Left lobe of liver (tissue), 2 donors: ENCODE results near the gene RPS8. TPM values are rescaled to one million over a fixed set of nuclear protein-coding genes. Genes with fewer than 3 reads are reported as not detected.
"Not testable (repeated sequence)": the region's sequence is repeated elsewhere in the genome, so short reads cannot be mapped to it uniquely, and the experiment has no call there.

Source experiments
- ATAC-seq: fragments of 200-7000 bp; cut with Tn5 transposase; one replicate; pipeline ENCODE4 v1.9.1; 2020; ENCODE audit warnings: mild to moderate bottlenecking, moderate library complexity
- DNase-seq: peaks from one replicate; pipeline ENCODE4 v3.0.0-alpha.2; 2020; ENCODE audit warnings: low spot score
- total RNA-seq: library from RNA; stranded (reverse); gene quantifications from one replicate; pipeline ENCODE4 v1.2.1, GENCODE V29; 2021
- donor health status: DM: no; HTN: no; CAD: no; lungs with moderate emphysema.
- donor health status: DM: no; HTN: yes; CAD: no.

The RPS8 gene
- total RNA-seq, 1 donor from 2014 or later, result 471 TPM

DNA sequence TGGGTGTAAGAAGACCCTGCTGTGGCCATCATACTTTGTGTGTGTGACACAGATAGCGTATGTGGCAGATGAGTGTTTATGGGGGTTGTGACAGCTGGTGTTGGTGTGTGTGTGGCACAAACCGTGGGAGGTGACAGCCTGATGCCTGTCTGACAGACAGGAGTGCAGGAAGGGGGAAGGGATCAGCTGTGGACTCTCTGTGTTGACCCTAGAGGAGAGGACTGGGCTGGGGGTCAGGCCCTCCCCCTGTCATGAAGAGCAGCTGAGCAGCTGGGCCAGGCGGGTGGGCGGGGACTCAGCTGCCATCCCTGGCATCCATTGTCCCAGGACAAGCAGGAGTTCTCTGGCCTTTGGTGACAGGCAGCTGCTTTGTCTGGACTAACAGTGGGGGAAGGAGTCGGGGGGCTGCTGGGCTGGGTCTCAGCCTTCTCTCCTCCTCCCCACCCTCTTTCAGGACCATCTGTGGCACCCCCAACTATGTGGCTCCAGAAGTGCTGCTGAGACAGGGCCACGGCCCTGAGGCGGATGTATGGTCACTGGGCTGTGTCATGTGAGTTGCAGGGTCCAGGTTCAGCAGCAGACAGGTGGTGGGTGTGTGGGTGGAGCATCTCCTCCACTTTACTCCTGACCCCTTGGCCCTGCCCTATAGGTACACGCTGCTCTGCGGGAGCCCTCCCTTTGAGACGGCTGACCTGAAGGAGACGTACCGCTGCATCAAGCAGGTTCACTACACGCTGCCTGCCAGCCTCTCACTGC is 27.1 kb downstream of the RPS8 start:
- ATAC-seq (no peak), DNase-seq (no peak)

DNA sequence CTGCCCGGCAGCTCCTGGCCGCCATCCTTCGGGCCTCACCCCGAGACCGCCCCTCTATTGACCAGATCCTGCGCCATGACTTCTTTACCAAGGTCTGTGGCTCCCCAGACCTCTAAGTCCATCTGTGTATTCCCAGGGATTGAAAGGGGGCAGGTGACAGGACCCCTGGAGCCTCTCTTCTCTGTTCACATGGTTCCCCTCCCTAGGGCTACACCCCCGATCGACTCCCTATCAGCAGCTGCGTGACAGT is 27.6 kb downstream of the RPS8 start:
- DNase-seq, result no peak
- ATAC-seq, result no peak

GRCh38 chr1:44803312-44804095 is 28.2 kb downstream of the RPS8 start:
- ATAC-seq, result no peak
- DNase-seq, result no peak

DNA sequence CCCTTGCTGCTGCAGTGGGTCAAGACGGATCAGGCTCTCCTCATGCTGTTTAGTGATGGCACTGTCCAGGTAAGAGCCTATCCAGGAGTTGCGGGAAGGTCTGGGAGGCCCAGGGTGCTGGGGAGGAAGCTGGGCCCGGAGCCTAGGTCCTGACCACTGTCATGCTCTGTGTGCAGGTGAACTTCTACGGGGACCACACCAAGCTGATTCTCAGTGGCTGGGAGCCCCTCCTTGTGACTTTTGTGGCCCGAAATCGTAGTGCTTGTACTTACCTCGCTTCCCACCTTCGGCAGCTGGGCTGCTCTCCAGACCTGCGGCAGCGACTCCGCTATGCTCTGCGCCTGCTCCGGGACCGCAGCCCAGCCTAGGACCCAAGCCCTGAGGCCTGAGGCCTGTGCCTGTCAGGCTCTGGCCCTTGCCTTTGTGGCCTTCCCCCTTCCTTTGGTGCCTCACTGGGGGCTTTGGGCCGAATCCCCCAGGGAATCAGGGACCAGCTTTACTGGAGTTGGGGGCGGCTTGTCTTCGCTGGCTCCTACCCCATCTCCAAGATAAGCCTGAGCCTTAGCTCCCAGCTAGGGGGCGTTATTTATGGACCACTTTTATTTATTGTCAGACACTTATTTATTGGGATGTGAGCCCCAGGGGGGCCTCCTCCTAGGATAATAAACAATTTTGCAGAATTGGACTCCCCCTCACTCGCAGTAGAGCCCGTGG is 30.1 kb downstream of the RPS8 start:
- DNase-seq, result no peak
- no peak for ATAC-seq

GRCh38 chr1:44806025-44806703 is 30.8 kb downstream of the RPS8 start:
- ATAC-seq, result no peak
- DNase-seq, result no peak

DNA sequence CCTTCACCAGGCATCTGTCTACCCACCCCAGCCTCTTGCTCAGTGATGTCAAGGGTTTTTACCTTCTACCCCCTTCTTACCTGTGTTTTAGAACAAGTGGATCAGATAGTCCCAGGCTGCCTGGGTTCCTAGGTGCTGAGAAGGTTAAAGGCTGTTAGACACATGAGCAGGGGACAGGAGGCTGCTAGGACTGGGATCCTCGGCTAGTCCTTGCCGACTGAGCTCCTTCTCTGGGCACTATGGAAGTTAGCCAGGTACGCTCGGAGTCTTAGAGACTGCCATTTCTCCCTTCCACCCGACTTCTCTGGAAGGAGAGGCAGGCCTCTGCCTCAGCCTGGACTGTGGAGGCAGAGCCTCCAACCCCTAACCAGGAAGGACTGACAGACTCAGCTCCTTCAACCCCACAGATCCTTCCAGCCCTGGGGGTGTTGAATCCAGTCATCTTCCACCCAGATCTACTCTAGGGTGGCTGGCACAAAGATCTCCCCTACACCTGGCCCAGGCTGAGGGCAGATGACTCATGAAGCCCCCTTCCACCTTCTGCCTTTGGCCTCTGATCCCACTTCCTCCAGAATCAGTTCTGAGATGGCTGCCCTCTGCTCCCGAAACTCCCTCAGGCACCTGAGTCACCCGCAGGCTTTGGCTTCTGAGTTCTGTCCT is 31.5 kb downstream of the RPS8 start, which contains the start of gene DYNLT4:
DYNLT4 (minus strand) TSS at position 648 of the 660 bp plus-strand sequence. CDS start 683 bp downstream, outside the sequence.
- ATAC-seq (no peak), DNase-seq (no peak)

- DNase-seq, result peak; percentile 95
- ATAC-seq, result peak; percentile 83
Measured at GRCh38 chr1:44807364-44808062, 32.2 kb downstream of the RPS8 start.

- ATAC-seq, result peak; percentile 53
- peak; percentile 84 for DNase-seq
Measured at GRCh38 chr1:44808063-44808937, 33.0 kb downstream of the RPS8 start, which contains the start of gene BTBD19. Gene BTBD19, plus strand, starts transcription at chr1:44808523. Its CDS starts 298 bp downstream, at chr1:44808821.

DNA sequence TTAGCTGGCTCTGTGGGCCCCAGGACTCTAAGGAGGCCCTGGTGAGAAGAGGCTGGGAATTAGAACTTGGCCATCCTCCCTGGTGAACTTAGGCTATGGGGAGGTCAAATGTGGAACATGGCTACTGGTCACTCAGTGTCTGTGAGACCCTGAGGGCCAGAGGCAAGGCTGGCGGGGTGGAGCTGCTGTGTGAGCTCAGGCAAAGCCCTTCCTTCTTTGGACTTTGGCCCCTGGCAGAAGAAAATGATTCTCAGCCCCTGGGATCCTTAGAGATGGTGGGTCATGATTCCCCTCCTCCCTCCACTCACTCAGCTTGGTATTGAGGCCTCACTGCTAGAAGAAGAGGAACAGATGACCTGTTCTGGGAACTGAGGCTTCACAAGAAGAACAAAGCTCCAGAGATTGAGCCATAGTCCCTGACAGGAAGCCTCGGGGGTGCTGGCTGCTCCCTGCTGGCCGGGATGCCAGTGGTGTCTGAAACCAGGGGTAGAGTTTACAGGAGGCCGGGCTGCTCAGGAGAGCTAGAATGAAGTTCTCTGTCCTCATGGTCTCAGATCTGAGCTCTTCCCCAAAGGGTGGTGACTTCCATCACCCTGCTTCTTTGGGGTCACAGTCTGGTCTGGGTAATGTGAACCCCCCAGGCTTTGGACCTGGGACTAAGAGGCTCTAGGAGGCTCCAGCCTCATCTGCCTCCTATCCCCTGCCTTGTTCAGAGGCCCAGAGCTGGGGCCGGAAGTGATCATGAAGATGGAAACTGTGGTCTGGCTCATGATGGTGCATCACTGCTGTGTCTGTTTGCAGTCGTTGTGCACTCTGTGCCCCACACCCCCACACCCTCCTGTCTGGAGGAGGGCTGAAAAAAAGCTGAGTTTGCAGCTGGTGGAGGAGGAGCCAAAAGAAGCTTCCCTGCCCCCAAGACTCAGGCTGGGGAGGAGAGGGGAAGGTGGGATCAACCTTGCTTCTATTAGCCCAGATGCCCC is 33.9 kb downstream of the RPS8 start:
- DNase-seq (no peak), ATAC-seq (no peak)

DNA sequence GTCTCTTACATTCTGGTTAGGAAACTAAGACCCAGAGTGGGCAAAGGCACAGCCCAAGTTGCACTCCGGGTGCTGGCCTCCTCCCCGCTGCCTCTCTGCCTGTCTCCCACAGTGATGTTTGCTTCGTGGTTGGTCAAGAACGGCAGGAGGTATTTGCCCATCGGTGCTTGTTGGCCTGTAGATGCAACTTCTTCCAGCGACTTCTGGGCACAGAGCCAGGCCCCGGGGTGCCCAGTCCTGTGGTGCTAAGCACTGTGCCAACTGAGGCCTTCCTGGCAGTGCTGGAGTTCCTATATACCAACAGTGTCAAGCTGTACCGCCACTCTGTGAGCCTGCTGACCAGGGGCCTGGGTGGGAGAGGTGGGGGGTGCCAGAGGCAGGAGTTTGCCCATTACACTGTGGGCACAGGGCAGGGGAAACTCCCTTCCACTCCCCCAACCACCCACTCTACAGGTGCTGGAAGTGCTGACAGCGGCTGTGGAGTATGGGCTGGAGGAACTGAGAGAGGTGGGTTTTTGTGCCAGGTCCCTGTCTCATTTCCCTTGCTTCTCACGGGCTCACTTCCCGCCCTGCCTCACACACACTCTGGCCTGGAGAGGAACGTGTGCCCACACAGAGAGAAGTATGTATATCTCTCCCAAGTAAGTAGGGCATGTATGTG is 34.9 kb downstream of the RPS8 start:
- no peak for DNase-seq
- no peak for ATAC-seq

DNA sequence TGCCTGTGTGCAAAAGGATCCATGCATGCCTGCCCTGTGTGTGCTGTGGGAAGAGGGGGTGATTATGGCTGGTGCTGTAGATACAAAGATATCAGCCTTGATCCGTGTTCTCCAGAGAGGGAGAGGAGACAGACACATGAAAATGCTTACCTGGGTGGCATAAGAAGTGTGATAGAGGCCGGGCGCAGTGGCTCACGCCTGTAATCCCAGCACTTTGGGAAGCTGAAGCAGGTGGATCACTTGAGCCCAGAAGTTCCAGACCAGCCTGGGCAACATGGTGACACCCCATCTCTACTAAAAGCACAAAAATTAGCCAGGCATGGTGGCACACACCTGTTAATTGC is 35.4 kb downstream of the RPS8 start:
- DNase-seq, ATAC-seq: not testable (repeated sequence)

- DNase-seq, result no peak
- ATAC-seq, result no peak
Measured at GRCh38 chr1:44811234-44811633, 35.9 kb downstream of the RPS8 start.

DNA sequence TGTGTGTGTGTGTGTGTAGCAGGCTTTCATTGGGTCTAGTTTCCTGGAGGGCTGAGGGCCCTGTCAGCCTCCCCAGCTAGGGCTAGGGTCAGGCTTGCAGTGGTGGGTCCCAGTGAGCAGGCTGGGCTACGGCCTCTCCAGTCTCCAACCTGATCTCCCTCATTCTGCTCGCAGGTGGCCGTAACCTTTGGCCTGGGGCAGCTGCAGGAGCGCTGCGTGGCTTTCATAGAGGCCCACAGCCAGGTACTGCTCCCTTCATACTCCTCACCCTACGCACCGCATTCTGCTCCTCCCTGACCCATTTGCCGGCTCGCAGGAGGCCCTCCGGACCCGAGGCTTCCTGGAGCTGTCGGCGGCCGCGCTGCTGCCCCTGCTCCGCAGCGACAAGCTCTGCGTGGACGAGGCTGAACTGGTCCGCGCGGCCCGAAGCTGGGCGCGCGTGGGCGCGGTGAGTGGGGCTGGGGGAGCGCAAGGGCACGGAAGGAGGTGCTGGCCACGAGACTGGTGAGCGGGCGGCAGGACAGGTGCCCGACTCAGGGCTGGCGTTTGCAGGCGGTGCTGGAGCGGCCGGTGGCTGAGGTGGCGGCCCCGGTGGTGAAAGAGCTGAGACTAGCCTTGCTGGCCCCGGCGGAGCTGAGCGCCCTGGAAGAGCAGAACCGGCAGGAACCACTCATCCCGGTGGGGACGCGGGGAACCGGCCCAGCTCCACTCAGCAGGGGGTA is 37.6 kb downstream of the RPS8 start:
- peak; percentile 72 for DNase-seq
- peak; percentile 67 for ATAC-seq

DNA sequence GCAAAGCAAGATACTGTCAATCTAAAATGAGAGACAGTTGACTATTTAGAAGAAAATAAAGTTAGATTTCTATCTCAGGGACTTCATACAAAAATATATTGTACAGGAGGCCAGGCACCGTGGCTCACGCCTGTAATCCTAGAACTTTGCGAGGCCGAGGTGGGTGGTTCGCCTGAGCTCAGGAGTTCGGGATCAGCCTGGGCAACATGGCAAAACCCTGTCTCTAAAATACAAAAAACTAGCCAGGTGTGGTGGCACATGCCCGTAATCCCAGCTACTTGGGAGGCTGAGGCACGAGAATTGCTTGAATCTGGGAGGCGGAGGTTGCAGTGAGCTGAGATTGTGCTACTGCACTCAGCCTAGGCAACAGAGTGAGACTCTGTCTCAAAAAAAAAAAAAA is 40.6 kb downstream of the RPS8 start:
- not testable (repeated sequence) for ATAC-seq, DNase-seq

GRCh38 chr1:44817307-44817706 is 42.0 kb downstream of the RPS8 start:
- ATAC-seq (no peak), DNase-seq (no peak)

DNA sequence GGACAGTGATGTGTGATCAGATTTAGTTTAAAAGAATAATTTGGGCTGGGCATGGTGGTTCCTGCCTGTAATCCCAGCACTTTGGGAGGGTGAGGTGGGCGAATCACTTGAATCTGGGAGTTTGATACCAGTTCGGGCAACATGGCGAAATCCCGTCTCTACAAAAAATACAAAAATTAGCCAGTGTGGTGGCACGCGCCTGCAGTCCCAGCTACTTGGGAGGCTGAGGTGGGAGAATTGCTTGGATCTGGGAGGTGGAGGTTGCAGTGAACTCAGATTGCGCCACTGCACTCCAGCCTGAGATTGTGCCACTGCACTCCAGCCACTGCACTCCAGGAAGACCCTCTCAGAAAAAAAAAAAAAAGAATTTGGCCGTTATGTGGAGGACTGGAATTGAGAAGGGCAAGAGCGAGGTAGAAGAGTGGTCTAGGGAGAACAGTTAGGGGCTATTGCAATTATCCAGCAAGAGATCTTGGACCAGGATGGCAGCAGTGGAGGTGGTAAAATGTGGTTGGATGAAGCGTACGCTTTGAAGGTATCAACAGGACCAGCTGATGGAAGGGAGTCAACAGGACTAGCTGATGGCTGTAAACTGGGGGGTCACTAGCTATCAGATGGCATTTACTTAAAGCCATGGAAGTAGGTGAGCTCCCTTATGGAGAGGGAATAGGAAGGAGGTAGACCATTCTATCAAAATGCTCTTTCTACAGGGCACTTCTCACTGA is 42.6 kb downstream of the RPS8 start:
- ATAC-seq (no peak), DNase-seq (no peak)
